HG02623 (cell line): ENCODE results near the gene PIGO.
A peak's percentile ranks its signal among the peaks of the same experiment; 100 is the strongest.

Experiments used
- ATAC-seq: cut with Tn5 transposase; IDR thresholded peaks from one replicate; pipeline ENCODE4 v1.9.1; 2021; ENCODE audit warnings: moderate library complexity; ENCODE audit not compliant: unreplicated experiment

The PIGO gene

DNA sequence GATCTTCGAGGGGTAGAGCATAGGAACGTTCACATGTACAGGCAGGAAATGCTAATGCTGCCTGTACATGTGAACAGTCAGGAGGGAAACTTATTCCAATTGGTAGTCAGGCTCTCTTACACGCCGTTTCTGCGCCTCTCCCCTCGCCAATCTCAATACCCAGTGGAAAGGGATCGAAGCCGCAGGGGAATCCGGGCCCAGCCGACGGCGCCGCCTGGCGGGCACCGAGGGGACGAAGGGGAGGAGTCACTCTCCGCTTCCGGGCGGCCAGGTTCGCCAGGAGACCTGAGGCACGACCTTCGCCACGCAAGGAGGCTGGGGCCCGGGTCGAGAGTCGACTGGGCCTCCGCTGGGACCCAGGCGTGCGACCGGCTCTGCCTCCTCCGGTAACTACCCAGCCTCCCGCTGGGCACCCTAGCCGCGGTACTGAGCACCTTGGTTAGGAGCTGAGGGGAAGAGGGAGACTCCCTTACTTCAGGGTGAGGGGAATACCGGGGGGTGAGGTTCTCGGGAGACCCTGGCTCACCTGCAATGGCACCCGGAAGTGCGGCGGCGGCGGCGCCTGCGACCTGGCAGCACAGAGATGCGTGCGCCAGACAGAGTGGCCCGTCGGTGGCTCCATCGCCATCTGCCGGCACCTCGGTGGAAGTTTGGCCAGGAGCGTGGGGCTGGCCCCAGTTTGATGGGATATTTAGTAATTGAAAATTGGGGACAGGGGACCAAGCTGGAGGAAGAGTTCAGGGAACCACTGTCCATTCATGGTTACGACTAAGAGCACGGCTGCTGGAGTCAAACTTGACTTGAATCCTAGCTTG lies at the start of gene PIGO:
Gene PIGO (minus strand): TSS at position 557 of the 815 bp plus-strand sequence. CDS start 1,026 bp downstream, outside the sequence.
- ATAC-seq, result peak; percentile 85

DNA sequence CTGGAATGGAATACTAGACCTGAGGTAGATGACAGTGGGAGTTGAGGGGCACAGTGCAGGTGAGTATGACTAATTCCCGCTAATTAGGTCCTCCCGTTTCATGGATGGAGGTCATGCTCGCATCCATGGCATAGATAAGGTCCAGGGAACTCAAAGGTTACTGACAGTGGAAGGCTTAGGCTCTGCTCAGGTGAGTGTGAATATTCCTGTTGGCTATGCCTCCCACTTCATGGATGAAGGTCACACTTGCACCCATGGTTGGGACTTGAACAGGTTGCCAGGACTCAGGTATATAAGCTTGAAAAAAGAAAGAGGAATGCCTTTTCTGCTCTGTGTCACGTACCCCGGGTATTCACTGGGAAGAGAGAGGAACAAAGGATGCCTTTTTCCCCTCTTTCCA lies 45.6 kb upstream of the PIGO start:
- ATAC-seq, result no peak

DNA sequence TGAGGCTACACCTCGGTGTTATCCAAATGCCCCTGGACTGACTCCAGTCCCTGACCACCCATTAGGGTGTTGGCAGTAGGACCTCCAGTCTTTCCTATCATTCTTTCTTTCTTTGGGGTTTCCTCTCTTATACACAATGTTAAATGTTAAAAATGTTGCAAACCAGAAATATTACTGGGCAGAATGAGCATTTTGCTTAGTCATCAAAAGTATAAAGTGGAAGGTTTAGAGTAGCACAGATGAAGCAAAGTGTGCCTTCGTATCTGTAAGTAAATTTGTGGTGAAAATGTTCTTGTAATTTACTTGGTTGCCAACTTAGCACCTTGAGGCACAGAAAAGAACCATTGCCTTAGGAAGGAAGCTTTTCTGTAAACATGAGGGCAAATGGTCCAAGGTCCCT lies 43.7 kb upstream of the PIGO start:
- ATAC-seq, result no peak

DNA sequence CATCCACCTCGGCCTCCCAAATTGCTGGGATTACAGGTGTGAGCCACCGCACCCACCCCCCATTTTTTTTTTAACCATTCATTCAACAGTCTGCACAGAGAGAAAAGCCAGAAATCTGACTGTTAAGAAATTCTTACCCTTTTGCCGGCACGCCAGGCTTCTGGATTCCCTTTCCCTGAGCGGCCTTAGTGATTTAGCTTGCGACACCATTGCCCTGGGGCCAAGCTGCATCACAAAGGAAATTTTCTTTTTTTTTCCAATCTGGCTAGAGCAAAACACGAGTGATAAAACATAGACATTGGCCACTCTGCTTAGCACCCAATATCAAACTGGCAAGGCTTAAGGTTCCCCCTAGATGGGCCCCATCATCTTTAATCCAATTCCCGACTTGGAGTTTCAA lies 40.5 kb upstream of the PIGO start:
- ATAC-seq, result no peak

DNA sequence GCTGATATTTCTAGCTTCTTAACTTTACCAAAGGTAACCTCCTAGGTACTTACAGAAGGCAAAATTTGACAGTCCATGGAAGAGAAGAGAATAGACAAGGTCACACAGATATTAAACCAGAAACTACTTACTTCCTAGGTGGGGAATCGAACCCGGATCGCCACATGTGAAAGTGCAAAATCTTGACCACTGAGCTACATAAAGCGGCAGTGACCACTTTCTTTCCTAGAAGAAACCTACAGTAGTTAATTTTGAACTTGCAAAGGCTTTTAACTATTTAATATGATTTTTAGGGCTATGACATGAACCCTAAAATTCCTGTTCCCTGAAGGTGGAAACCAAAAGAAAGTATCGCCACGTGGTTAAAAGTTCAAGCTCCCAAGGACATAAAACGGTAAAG lies 39.6 kb upstream of the PIGO start:
- no peak for ATAC-seq

DNA sequence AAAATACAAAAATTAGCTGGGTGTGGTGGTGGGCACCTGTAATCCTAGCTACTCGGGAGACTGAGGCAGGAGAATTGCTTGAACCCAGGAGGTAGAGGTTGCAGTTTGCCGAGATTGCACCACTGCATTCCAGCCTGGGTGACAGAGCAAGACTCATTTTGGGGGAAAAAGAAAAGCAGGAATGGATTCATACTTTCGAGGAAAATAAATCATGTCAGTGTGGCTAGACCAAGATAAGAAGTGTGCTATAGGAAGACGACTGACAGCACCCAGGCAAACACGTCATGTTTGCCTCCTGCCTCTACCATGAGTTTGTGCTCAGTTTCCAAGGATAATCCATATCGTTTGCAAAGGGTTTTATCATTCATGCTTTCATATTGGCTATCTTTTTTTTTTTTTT lies 38.5 kb upstream of the PIGO start:
- ATAC-seq, result no peak

DNA sequence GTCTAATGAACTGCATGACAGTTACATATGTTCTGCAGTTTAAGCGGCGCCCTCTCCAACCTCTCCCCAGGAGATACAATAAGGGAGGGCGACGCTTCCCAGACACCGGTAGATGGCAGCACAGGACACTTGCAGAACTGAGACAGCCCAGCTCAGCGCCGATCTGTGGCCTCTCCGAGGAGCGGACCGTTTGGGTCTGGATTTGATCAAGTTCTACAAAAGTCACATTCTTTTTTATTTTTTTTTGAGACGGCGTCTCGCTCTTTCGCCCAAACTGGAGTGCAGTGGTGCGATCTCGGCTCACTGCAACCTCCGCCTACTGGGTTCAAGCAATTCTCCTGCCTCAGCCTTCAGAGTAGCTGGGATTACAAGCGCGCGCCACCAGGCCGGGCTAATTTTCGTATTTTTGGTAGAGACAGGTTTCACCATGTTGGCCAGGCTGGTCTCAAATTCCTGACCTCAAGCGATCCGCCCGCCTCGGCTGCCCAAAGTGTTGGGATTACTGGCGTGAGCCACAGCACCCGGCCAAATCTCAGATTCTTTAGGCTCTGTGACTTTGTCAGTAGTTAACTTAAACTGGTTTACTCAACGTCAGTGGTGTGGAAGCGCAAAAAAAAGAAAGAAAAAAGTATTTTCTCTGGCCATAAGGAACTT lies 20.6 kb upstream of the PIGO start:
- peak; percentile 34 for ATAC-seq

DNA sequence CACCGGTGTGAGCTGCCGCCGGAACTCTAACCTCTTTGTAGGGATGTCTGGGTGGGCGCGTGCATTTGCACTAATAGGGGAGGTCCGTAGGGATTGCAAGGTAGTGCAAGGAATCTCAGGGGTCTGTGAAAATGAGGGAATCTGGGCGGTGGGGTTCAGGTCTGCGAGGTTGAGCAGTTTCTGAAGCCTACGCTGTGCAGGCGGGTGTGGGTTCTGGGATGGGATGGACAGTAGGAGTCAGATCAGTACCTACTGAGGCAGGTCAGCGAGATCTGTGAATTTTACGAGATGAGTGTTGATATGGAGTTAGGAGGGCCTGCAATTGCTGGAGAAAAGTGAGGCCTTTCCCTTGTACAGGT lies 20.1 kb upstream of the PIGO start:
- ATAC-seq, result no peak

DNA sequence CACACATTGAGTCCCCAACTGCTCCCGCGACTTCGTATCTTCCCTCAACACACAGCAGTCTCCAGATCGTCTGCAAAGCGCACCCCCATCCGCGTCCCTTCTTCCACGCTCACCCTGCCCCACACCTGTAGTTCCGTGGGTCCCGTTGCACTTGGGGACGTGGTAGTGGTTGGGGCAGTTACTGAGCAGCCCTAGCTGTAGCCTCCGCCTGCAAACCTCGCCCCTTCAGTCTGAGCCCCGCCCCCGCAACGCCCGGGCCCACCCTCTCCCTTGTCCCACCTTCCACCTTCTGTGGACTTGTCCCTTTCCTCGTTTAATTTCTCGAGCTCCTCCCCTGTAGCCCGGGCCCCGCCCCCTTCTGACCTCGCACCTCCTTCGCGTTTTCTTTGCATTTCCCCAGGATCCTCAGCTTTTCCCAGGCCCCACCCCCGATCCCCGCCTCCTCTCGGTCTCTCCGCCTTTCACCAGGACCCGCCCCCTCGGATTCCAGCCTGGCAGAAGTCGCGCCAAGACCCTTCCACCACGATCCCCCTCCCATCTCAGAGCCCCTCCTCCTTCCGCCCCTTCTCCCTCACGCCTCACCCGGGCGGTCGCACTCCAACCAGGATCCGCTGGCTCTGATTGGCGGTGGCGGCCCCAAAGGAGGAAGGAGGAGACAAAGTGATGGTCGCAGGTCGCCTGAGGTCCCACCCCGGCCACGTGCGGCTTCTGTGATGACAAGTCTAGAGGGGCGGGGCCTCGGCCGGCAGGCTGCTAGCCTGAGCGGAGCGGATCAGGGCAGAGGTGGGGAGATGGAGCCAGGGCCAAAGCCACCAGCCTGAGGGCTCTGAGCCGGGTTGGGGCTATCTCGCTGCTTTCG lies 19.5 kb upstream of the PIGO start, which contains the start of gene ATOSB:
Gene ATOSB (minus strand): TSS at position 183 of the 859 bp plus-strand sequence. CDS start 7,588 bp downstream, outside the sequence.
- ATAC-seq, result peak; percentile 51

DNA sequence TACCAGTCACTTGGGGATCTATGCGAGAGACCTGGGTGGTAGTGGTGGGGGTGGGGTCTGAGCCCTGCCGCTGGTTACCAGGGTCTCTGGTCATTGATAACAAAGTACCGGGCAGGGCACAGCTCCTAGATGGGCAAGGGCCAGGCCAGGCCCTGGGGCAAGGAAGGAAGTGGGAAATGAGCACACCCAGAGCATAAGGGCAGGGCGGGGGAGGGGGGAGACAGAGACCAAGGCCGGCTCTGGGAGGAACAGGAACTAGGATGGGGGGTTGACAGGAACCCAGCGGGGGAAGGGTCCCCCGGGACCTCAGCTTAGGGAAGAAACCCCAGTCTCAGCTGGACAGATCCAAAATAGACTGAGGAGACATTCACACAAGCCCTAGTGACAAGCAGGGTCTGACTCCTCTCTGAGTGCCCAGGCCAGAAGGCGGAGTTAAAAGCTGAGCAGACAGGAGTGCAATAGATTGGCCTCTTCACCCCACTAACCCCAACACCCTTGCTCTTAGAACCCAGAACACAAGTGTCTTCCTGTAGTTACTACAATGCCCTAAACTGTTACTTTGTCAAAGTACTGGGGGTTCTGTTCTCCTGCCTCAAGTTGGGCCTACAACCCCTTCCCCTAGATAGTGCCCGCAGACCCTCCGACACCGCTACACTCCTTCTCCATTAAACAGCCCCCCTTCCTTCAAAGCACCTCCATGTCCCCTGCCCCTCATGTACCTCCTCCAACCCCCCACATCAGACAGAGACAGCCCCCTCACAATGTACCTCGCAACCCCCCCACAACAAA lies 18.6 kb upstream of the PIGO start:
- ATAC-seq, result no peak

DNA sequence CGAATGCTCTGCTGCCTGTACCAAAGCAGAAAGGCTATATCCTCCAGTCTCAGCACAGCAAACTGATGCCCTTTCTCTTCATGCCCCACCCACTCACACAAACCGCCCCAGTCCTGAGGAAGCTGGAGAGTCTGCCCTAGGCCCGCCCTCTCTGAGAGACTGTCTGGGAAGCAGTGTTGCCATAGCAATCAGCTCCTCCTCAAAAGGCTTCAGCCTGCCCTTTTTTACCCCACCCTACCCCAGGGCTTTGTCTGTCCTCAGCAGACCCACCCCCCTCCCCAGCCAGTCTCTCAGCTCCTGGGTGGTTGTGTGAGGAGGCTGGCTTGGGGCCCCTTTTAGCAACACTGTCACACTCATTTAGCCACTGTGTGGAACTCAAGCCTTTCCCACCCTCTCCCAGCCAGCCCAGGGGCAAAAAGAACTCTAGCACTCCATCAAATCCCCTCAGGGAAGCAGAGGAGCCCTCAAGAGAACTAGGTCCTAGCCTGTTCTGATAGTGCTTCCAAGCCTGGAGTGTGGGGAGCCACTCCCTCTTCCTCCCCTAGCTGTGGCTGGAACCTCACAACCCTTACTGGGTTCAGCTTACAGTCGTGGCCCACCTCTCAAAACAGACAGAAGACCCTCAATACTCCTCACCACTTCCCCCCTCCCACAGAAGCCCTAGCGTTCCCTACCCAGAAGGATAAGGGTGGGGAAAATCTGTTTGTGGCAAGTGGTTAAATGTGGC lies 17.9 kb upstream of the PIGO start:
- no peak for ATAC-seq

DNA sequence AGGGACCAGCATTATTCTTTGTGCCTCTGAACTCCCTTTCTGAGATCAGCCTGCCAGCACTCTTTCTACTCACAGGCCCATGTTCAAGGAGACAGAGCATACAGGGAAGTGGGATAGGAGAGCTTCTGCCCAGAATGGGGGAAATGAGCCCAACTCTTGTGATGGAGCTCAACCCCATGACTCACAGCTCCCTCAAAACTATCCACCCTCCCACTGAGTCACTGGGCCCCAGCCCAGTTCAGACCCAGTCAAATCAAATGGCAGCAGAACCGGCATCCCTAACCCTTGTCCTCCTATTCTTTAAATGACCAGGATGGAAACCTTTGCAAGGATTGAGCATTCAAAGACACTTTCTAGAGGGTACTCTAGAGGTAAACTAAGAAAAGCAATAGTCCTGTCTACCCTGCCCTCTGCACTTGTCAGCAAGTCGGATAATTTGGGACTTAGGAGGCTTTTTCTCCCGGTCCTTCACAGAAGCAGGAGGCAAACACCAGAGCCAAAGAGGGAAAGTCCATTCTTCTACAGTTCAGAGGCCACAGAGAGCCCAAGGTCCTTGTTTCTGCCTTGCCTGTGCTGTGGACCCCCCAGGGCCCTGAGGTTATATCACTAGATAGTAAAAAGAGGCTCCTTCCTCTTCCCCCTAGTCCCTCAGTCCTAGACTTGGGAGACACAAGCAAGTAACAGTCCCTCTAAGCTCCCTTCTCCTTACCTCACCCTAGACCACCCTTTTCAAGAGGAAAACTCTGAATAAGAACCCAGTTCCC lies 16.0 kb upstream of the PIGO start:
- ATAC-seq, result no peak

DNA sequence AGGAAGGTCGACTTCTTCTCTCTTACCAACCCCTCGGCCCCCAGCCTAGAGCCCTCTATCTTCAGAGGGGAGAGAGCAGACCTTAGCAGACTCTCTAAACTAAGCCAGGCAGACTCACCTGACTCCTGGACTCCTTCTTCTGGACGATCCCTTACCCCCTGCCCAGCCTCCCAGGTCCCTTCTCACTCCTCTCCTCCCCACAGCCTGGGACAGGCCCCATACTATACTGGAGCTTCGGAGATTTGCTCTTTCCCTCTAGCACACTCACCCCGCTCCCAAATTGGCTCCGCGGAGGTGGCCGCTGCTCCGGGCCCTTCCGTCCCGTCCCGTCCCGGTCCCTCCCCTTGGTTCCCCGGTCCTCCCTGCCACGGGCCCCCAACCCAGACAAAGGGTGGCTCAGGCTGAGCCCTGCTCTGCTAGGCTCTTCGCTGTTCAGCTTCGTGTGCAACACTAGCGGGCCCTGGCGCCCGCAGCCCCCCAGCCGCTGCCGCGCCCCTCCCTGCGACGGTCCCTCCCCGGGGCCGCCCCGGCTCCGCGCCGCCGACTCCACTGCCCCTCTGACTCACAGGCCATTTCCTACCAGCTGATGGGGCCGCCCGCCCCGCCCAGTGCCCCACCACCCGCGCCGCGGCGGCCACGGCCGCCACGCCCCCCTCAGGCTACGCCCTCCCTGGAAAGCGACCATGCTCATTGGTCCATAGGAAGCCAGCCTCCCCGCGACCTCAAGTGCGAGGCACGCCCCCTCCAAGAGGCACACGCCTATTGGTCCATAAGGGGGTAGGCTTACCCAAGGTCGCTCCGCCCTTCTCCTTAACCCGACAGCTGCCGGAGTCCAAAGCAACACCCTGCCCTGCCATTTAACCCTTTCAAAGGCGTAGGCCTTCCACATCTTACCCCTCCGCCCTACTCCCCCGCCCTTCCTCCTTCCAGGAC lies 14.9 kb upstream of the PIGO start:
- peak; percentile 69 for ATAC-seq

DNA sequence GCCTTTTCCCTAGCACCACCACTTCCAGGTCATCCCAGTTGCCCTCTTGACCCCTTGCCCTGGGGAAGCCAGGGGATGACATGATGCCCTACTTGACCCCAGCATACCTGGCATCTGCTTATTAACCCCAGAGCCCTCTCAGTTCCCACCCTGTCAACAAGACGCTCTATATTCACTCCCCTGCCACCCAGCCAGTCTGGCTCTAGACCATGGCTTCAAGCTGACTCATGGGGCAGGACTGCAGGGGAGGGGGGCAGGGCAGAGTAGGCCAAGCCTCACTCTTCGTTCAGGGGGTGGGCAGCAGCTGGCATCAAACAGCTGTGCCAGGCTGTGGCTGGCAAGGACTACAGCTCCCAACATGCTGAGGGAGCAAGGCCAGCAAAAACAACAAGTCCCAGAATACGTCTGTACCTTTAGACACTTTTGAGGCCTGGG lies 14.0 kb upstream of the PIGO start:
- ATAC-seq, result no peak

DNA sequence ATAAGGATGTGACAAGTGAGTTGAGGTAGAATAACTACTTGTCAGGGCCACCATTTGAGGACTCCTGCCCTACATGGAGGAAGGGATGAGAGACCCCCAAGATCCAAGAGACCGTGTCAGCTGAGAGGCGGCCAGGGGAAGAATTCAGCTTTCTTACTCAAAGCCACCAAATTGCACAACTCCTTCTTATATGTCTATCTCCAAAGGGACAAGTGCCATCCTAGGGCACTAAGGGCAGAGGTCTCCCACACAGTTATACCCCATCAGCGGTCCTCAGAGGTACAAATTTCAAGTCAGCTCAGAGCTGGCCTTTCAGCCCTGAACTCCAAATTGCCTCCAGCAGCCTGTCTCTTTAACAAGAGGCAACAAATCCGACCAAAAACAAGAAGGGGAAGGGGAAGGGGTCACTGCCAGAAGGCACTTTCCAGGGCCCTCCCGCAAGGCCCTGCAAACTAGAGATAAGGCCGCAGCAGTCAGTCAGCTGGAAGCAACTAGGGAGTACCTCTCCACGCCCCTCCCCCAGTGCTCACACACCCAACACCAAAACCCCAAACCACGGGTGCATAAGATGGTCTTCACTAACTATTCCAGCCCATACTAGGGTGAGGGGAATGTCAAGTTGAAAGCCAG lies 12.7 kb upstream of the PIGO start:
- ATAC-seq, result no peak

DNA sequence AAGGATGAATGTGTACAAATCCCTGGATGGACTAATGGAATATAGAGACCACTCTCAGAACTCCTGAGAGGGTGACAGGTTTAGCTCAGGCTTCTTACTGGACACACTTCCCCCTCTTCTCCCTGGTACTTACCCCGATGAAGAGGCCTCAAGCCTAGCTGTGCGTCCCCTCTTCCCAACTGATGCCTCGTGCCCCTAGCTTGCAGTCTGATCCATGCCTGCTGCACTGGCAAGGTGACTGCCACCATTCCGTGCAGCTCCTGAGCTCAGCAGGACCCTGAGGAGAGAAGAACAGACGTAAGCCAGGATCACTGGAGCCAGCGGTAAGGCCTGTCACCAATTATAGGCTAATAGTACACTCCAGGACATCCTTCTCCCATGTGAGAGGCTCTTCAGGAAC lies 12.1 kb upstream of the PIGO start:
- no peak for ATAC-seq
